Measurements from ENCODE around the gene CLDN3. TPM values are rescaled to one million over a fixed set of nuclear protein-coding genes. Genes with fewer than 3 reads are reported as not detected.
"Not testable (repeated sequence)": the region's sequence is repeated elsewhere in the genome, so short reads cannot be mapped to it uniquely, and the experiment has no call there.

Gene CLDN3
- total RNA-seq, 4 donors from 2014 or later: not detected

DNA sequence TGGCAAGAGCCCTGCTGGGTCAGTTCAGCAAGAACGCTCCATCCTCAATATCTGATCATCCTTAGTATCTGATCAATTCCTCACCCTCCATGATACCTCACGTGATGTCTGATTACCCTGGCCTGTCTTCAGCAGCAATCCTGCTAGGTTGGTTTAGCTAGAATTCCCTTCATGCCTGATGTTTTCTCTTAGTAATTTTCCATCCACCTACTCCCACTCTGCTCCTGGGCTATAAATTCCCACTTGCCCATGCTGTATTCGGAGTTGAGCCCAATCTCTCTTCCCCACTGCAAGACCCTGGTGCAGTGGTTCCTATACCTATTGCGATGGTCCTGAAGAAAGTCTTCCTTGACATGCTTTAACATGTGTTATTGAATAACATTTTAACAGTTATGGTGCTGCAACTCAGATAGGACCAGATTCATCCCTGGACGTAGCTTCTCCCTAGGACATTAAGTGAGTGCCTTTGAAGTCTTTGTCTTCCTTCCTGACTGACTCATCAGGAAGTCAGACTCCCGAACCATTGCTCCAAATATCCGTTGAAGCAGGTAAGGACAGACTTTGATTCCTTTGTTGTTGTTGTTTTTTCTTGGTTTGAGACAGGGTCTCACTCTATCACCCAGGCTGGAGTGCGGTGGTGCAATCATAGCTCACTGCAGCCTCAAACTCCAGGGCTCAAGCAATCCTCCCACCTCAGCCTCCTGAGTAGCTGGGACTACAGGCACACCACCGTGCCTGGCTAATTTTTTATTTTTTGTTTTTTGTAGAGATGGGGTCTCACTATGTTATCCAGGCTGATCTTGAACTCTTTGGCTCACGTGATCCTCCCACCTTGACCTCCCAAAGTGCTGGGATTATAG, 29.4 kb upstream of the CLDN3 start:
- no peak overlapping the region for H3K27ac ChIP-seq
- H3K36me3 ChIP-seq: no peaks in the 10 kb centered on the region
- no peak overlapping the region for H3K4me3 ChIP-seq
- no peak for DNase-seq (ENCODE audit: low spot score in 2 of 2)
- no peaks in the 10 kb centered on the region for H3K4me1 ChIP-seq
- WGBS, 2 donors: 60 to 64% methylated on average over 10 of the region's 10 CpGs
- H3K27me3 ChIP-seq: no peaks in the 10 kb centered on the region
- no peaks in the 10 kb centered on the region for H3K9me3 ChIP-seq
- TF ChIP-seq POLR2A (IDR thresholded peaks at IDR 0.05) (no peak), EP300 (IDR thresholded peaks at IDR 0.05) (no peak)
- TF ChIP-seq, protein P1, sequence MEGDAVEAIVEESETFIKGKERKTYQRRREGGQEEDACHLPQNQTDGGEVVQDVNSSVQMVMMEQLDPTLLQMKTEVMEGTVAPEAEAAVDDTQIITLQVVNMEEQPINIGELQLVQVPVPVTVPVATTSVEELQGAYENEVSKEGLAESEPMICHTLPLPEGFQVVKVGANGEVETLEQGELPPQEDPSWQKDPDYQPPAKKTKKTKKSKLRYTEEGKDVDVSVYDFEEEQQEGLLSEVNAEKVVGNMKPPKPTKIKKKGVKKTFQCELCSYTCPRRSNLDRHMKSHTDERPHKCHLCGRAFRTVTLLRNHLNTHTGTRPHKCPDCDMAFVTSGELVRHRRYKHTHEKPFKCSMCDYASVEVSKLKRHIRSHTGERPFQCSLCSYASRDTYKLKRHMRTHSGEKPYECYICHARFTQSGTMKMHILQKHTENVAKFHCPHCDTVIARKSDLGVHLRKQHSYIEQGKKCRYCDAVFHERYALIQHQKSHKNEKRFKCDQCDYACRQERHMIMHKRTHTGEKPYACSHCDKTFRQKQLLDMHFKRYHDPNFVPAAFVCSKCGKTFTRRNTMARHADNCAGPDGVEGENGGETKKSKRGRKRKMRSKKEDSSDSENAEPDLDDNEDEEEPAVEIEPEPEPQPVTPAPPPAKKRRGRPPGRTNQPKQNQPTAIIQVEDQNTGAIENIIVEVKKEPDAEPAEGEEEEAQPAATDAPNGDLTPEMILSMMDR (IDR thresholded peaks at IDR 0.05): no peak

DNA sequence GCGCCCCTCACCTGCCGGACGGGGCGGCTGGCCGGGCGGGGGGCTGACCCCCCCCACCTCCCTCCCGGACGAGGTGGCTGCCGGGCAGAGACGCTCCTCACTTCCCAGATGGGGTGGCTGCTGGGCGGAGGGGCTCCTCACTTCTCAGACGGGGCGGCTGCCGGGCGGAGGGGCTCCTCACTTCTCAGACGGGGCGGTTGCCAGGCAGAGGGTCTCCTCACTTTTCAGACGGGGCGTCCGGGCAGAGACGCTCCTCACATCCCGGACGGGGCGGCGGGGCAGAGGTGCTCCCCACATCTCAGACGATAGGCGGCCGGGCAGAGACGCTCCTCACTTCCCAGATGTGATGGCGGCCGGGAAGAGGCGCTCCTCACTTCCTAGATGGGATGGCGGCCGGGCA, 27.1 kb upstream of the CLDN3 start:
- not testable (repeated sequence) for DNase-seq (ENCODE audit: low spot score in 2 of 2); H3K9me3 ChIP-seq; H3K4me1 ChIP-seq; H3K27ac ChIP-seq; H3K27me3 ChIP-seq; H3K4me3 ChIP-seq; H3K36me3 ChIP-seq
- WGBS, 2 donors: 90 to 93% methylated on average over 4 to 7 of the region's 34 CpGs

DNA sequence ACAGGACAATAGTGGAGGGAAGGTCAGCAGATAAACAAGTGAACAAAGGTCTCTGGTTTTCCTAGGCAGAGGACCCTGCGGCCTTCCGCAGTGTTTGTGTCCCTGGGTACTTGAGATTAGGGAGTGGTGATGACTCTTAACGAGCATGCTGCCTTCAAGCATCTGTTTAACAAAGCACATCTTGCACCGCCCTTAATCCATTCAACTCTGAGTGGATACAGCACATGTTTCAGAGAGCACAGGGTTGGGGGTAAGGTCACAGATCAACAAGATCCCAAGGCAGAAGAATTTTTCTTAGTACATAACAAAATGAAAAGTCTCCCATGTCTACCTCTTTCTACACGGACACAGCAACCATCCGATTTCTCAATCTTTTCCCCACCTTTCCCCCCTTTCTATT, 26.6 kb upstream of the CLDN3 start:
- H3K36me3 ChIP-seq; H3K27ac ChIP-seq; H3K4me1 ChIP-seq; H3K9me3 ChIP-seq; DNase-seq (ENCODE audit: low spot score in 2 of 2); H3K27me3 ChIP-seq; H3K4me3 ChIP-seq: not testable (repeated sequence)
- 54 to 60% methylated on average over 5 to 6 of the region's 6 CpGs for WGBS, 2 donors

DNA sequence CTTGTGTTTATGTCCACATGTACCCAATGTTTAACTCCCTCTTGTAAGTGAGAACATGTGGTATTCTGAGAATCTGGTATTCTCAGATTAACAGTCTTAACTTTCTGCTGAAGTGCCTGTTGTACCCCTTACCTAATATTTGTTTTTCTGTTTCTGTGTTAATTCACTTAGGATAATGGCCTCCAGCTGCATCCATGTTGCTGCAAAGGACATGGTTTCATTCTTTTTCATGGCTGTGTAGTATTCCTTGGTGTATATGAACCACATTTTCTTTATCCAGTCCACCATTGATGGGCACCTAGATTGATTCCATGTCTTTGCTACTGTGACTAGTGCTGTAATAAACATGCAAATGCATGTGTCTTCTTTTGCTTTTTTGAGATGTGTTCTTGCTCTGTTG, 25.1 kb upstream of the CLDN3 start:
- not testable (repeated sequence) for H3K4me1 ChIP-seq; H3K4me3 ChIP-seq; H3K9me3 ChIP-seq; DNase-seq (ENCODE audit: low spot score in 2 of 2); H3K27ac ChIP-seq; H3K27me3 ChIP-seq; H3K36me3 ChIP-seq

DNA sequence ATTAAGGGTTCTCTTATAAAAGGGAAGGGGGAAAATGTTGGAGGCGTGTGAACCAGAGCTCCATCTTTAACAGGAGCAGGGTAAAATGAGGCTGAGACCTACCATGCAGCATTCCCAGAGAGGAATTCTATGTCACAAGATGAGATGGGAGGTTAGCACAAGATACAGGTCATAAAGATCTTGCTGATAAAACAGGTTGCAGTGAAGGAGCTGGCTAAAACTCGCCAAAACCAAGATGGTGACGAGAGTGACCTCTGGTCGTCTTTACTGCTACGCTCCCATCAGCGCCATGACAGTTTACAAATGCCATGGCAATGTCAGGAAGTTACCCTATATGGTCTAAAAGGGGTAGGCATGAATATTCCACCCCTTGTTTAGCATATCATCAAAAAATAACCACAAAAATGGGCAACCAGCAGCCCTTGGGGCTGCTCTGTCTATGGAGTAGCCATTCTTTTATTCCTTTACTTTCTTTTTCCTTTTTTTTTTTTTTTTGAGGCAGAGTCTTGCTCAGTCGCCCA, 21.2 kb upstream of the CLDN3 start:
- H3K4me1 ChIP-seq; H3K27me3 ChIP-seq; H3K27ac ChIP-seq; H3K36me3 ChIP-seq; H3K9me3 ChIP-seq; DNase-seq (ENCODE audit: low spot score in 2 of 2); H3K4me3 ChIP-seq: not testable (repeated sequence)
- WGBS, 2 donors: 83 to 84% methylated on average over 7 of the region's 7 CpGs

DNA sequence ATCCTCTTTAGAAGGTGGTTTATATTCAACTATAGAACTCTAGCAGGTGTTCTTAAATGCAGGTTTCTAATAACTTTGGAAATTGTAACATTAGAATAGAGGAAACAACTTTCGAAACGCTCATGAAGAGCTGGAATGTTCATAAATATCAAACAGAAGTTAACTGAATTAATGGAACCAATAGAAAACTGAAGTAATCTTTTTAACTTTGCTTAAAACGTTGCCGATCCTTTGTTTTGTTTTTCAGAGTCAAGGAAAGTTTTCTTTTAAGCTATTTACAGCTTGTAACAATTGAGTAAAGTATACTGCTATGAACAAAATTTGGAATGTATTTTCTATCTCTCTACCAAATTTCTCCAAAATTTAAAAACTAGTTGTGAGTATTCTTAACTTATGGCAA, 19.0 kb upstream of the CLDN3 start:
- H3K9me3 ChIP-seq: peaks cover 0 to 8% (median 0%) of the 10 kb centered on the region in 4 donors
- no peak overlapping the region for H3K4me3 ChIP-seq
- TF ChIP-seq POLR2A (IDR thresholded peaks at IDR 0.05) (no peak), EP300 (IDR thresholded peaks at IDR 0.05) (no peak)
- TF ChIP-seq, protein P1 (IDR thresholded peaks at IDR 0.05): no peak
- H3K4me1 ChIP-seq: no peaks in the 10 kb centered on the region
- no peaks in the 10 kb centered on the region for H3K36me3 ChIP-seq
- WGBS, 2 donors: 86 to 88% methylated on average over 4 of the region's 4 CpGs
- no peak for DNase-seq (ENCODE audit: low spot score in 2 of 2)
- H3K27ac ChIP-seq: no peak overlapping the region
- no peaks in the 10 kb centered on the region for H3K27me3 ChIP-seq

DNA sequence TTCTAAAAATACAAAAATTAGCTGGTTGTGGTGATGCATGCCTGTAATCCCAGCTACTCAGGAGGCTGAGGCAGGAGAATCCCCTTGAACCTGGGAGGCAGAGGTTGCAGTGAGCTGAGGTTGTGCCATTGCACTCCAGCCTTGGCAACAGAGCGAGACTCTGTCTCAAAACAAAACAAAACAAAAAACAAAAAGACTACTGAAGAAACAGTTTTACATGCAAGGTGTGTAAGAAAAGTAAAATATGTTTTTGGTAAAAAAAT, 17.6 kb upstream of the CLDN3 start:
- 88 to 89% methylated on average over 1 of the region's 1 CpG for WGBS, 2 donors
- H3K9me3 ChIP-seq; H3K4me1 ChIP-seq; H3K27me3 ChIP-seq; H3K4me3 ChIP-seq; DNase-seq (ENCODE audit: low spot score in 2 of 2); H3K36me3 ChIP-seq; H3K27ac ChIP-seq: not testable (repeated sequence)

DNA sequence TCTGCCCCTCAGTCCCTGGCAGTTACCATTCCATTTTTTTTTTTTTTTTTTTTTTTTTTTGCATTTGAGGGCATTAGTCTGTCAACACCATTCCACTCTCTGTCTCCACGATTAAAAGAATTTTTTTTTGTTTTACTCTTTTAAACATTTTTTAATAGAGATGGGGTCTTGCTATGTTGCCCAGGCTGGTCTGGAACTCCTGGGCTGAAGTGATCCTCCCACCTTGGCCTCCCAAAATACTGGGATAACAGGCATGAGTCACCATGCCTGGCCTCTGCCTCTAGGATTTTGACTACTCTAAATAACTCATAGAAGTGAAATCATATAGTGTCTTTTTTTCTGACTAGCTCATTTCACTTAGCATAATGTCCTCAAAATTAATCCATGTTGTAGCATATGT, 16.5 kb upstream of the CLDN3 start:
- no peaks in the 10 kb centered on the region for H3K4me1 ChIP-seq
- 77 to 79% methylated on average over 1 of the region's 1 CpG for WGBS, 2 donors
- peaks cover 0 to 8% (median 0%) of the 10 kb centered on the region in 4 donors for H3K9me3 ChIP-seq
- H3K27ac ChIP-seq: no peak overlapping the region
- no peaks in the 10 kb centered on the region for H3K27me3 ChIP-seq
- DNase-seq (ENCODE audit: low spot score in 2 of 2): no peak
- TF ChIP-seq EP300 (IDR thresholded peaks at IDR 0.05): no peak
- TF ChIP-seq, protein P1 (IDR thresholded peaks at IDR 0.05): no peak
- no peak for TF ChIP-seq POLR2A (IDR thresholded peaks at IDR 0.05)
- H3K36me3 ChIP-seq: no peaks in the 10 kb centered on the region
- no peak overlapping the region for H3K4me3 ChIP-seq

Data from tibial nerve (tissue), 4 donors.